Caco-2 (cell line): ENCODE measurements around the gene TMEM170B. TPM values are rescaled to one million over a fixed set of nuclear protein-coding genes. Genes with fewer than 3 reads are reported as not detected.

ENCODE experiments used
- BruUV-seq: library from RNA; stranded (reverse); fragments of 400-500 nt; replicated peaks from 2 replicates; lab custom pipeline; 2021; lab: Mats Ljungman, UMichigan
- CTCF ChIA-PET: fragments of 300-600 bp; sonication (Branson Sonifier 250); formaldehyde crosslinking; loops from one replicate; lab custom pipeline; 2022; ENCODE audit warnings: antibody characterized with exemption; lab: Charles Lee
- POLR2A ChIA-PET: fragments of 300-600 bp; sonication (Branson Sonifier 250); formaldehyde crosslinking; loops from one replicate; lab custom pipeline; 2022; ENCODE audit warnings: antibody characterized with exemption; lab: Charles Lee
- DNase-seq, 2 experiments: peaks; one replicate each; pipeline versions ENCODE4 v3.0.0 to v3.0.0-alpha.2; 2020 to 2022
- H3K27me3 ChIP-seq: replicated peaks from 2 replicates; pipeline ENCODE4 v1.6.0; 2011; ENCODE audit warnings: low read length; ENCODE audit not compliant: control insufficient read depth, insufficient read depth
- H3K36me3 ChIP-seq: 2 replicates; pipeline ENCODE4 v1.5.1; 2011; ENCODE audit warnings: low read length; ENCODE audit not compliant: control insufficient read depth, insufficient read depth
- H3K4me1 ChIP-seq: fragments of 250-450 bp; sonication (Bioruptor Pico); 2 replicates; pipeline ENCODE4 v1.5.1; 2020; ENCODE audit warnings: mild to moderate bottlenecking
- H3K4me3 ChIP-seq: 2 replicates; pipeline ENCODE4 v1.5.1; 2011; ENCODE audit warnings: low read depth, mild to moderate bottlenecking, control low read depth, low read length
- H3K9me3 ChIP-seq: fragments of 250-450 bp; sonication (Bioruptor Pico); 2 replicates; pipeline ENCODE4 v1.5.1; 2020; ENCODE audit warnings: mild to moderate bottlenecking, moderate library complexity
- H3K27ac Mint-ChIP-seq: one replicate; pipeline ENCODE4 v1.8.0; 2022; ENCODE audit warnings: mixed read lengths; ENCODE audit not compliant: unreplicated experiment
- H3K27me3 Mint-ChIP-seq: one replicate; pipeline ENCODE4 v1.8.0; 2022; ENCODE audit warnings: mixed read lengths; ENCODE audit not compliant: insufficient read depth, unreplicated experiment
- H3K36me3 Mint-ChIP-seq: one replicate; pipeline ENCODE4 v1.8.0; 2022; ENCODE audit warnings: mild to moderate bottlenecking, mixed read lengths; ENCODE audit not compliant: insufficient read depth, unreplicated experiment
- H3K4me1 Mint-ChIP-seq: one replicate; pipeline ENCODE4 v1.8.0; 2022; ENCODE audit warnings: low read depth, mixed read lengths; ENCODE audit not compliant: unreplicated experiment
- H3K4me3 Mint-ChIP-seq: one replicate; pipeline ENCODE4 v1.8.0; 2022; ENCODE audit warnings: mild to moderate bottlenecking, moderate library complexity, mixed read lengths; ENCODE audit not compliant: unreplicated experiment
- H3K9me3 Mint-ChIP-seq: one replicate; pipeline ENCODE4 v1.8.0; 2022; ENCODE audit warnings: mixed read lengths; ENCODE audit not compliant: unreplicated experiment
- CTCF ChIP-seq, 2 experiments: fragments of 200-600 bp in 1 of 2; IDR thresholded peaks; 1 replicate in 1 of 2; 2 replicates in 1 of 2; pipeline versions ENCODE4 v1.5.1 to v1.8.0; 2011 to 2022; ENCODE audit warnings: antibody characterized with exemption in 1 of 2, control low read depth in 1 of 2, inconsistent platforms in 1 of 2, low read depth in 1 of 2, low read length in 1 of 2, mild to moderate bottlenecking in 1 of 2, moderate library complexity in 1 of 2; ENCODE audit not compliant: insufficient read depth in 1 of 2, severe bottlenecking in 1 of 2, unreplicated experiment in 1 of 2
- intact Hi-C: fragments of 100-400 bp; cut with micrococcal nuclease; formaldehyde crosslinking; loops from one replicate; pipeline ENCODE4 v1.10.0; 2022; ENCODE audit not compliant: unreplicated experiment
- total RNA-seq: library from RNA; stranded (reverse); gene quantifications from 2 replicates; pipeline ENCODE4 v1.2.3, GENCODE V29; 2022

Gene TMEM170B
- total RNA-seq, 1 experiment from 2014 or later: 4.0 TPM

GRCh38 chr6:11556309-11556708 lies 18.8 kb downstream of the TMEM170B start:
- ChIA-PET CTCF (interaction anchor here (1.1 kb wide), 1 partner anchor 19 kb away, joined by 3 read pairs; no protein-coding TSS in a partner anchor), POLR2A (no interaction called here)
- H3K27me3 Mint-ChIP-seq: no peaks in the 10 kb centered on the region

GRCh38 chr6:11563793-11564192 lies 26.2 kb downstream of the TMEM170B start:
- DNase-seq: no peak
- H3K27me3 Mint-ChIP-seq: no peaks in the 10 kb centered on the region
- no peaks in the 10 kb centered on the region for H3K9me3 Mint-ChIP-seq
- no peak overlapping the region for H3K4me3 ChIP-seq
- ChIA-PET POLR2A (no interaction called here), CTCF (no interaction called here)
- BruUV-seq: no TSS peak
- no peaks in the 10 kb centered on the region for H3K4me1 Mint-ChIP-seq
- no peak for TF ChIP-seq CTCF (IDR thresholded peaks at IDR 0.05; ENCODE audit: insufficient read depth in 1 of 2, low read depth in 1 of 2, low read length in 1 of 2, severe bottlenecking in 1 of 2, unreplicated experiment in 1 of 2)
- H3K27me3 ChIP-seq: no peaks in the 10 kb centered on the region
- intact Hi-C loops: no loop called here
- no peaks in the 10 kb centered on the region for H3K9me3 ChIP-seq
- H3K4me3 Mint-ChIP-seq: no peak overlapping the region
- H3K36me3 Mint-ChIP-seq: no peaks in the 10 kb centered on the region
- H3K27ac Mint-ChIP-seq: no peak overlapping the region
- H3K36me3 ChIP-seq: no peaks in the 10 kb centered on the region
- no peaks in the 10 kb centered on the region for H3K4me1 ChIP-seq

More at GRCh38 chr6:11556309-11556708, 18.8 kb downstream of the TMEM170B start:
- Mint-ChIP-seq H3K4me1 (no peaks in the 10 kb centered on the region), H3K27ac (no peak overlapping the region), H3K4me3 (no peak overlapping the region), H3K36me3 (no peaks in the 10 kb centered on the region), H3K9me3 (no peaks in the 10 kb centered on the region)
- H3K4me1 ChIP-seq: no peaks in the 10 kb centered on the region
- no peaks in the 10 kb centered on the region for H3K9me3 ChIP-seq
- no peak for DNase-seq
- no peak for TF ChIP-seq CTCF (IDR thresholded peaks at IDR 0.05; ENCODE audit: insufficient read depth in 1 of 2, low read depth in 1 of 2, low read length in 1 of 2, severe bottlenecking in 1 of 2, unreplicated experiment in 1 of 2)
- BruUV-seq: no TSS peak
- H3K36me3 ChIP-seq: no peaks in the 10 kb centered on the region
- no peaks in the 10 kb centered on the region for H3K27me3 ChIP-seq
- no peak overlapping the region for H3K4me3 ChIP-seq
- intact Hi-C loops: no loop called here

- Mint-ChIP-seq H3K4me3 (no peak overlapping the region), H3K36me3 (no peaks in the 10 kb centered on the region), H3K4me1 (peaks cover 7% of the 10 kb centered on the region), H3K9me3 (no peaks in the 10 kb centered on the region), H3K27ac (no peak overlapping the region), H3K27me3 (no peaks in the 10 kb centered on the region)
- POLR2A ChIA-PET: no interaction called here
- no peak for DNase-seq
- no peak for TF ChIP-seq CTCF (IDR thresholded peaks at IDR 0.05; ENCODE audit: insufficient read depth in 1 of 2, low read depth in 1 of 2, low read length in 1 of 2, severe bottlenecking in 1 of 2, unreplicated experiment in 1 of 2)
- H3K27me3 ChIP-seq: no peaks in the 10 kb centered on the region
- no peak overlapping the region for H3K4me3 ChIP-seq
- no peaks in the 10 kb centered on the region for H3K36me3 ChIP-seq
- H3K4me1 ChIP-seq: no peaks in the 10 kb centered on the region
- H3K9me3 ChIP-seq: no peaks in the 10 kb centered on the region
- BruUV-seq: no TSS peak
- intact Hi-C loops: no loop called here
- CTCF ChIA-PET: no interaction called here
These were observed 29.1 kb downstream of the TMEM170B start for GRCh38 chr6:11566609-11567008.
